ENCODE results near the gene PARS2. TPM values are rescaled to one million over a fixed set of nuclear protein-coding genes. Genes with fewer than 3 reads are reported as not detected.

The PARS2 gene
- total RNA-seq, 1 experiment from 2014 or later, result 9.6 TPM

- no peak for TF ChIP-seq ZBTB33 (IDR thresholded peaks at IDR 0.05; ENCODE audit: extremely low read depth, insufficient replicate concordance, low read length)
- TF ChIP-seq YY1 (IDR thresholded peaks at IDR 0.05; ENCODE audit: extremely low read depth, insufficient replicate concordance, low read depth, low read length), result no peak
- TF ChIP-seq EZH2phosphoT487 (IDR thresholded peaks at IDR 0.05; ENCODE audit: borderline replicate concordance), result no peak
- no peak for TF ChIP-seq POLR2AphosphoS5 (IDR thresholded peaks at IDR 0.05; ENCODE audit: low read depth, low read length)
Observed at GRCh38 chr1:54772951-54773350, 8.6 kb upstream of the PARS2 start (continued).

DNA sequence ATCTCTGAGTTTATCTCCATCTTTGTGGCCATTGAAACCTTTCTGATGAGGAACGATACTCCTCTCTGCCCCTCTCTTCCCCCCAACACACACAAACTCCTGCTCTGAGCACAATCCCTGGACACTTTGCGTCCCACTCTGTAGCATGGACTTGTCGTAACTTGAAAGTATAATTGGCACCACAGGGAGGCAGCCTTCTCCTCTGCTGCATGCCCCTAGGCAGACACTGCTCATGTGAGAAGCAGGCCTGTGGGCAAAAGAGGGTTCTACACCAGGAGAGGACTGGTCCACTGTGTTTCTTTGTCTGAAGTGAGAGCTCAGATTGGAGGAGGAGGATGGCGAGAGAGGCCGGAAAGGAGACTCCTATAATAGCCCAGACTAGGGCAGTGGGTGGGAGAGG, 3.8 kb upstream of the PARS2 start:
- Histone ChIP-seq H2AFZ (ENCODE audit: low read depth, low read length, poor library complexity, severe bottlenecking) (no peak overlapping the region), H3K9me2 (ENCODE audit: insufficient read depth) (no peaks in the 10 kb centered on the region), H3K27me3 (ENCODE audit: insufficient read depth, low read length) (no peaks in the 10 kb centered on the region), H3K79me2 (ENCODE audit: insufficient read depth, low read length) (peaks cover 10% of the 10 kb centered on the region), H3K9ac (ENCODE audit: low read length) (no peak overlapping the region), H3K4me3 (replicated peaks in 1 of 2; ENCODE audit: low read depth in 1 of 2, low read length in 2 of 2) (no peak overlapping the region), H3K27ac (ENCODE audit: low read depth, low read length) (no peak overlapping the region), H3K36me3 (ENCODE audit: control insufficient read depth in 1 of 2, insufficient read depth in 2 of 2, low read length in 2 of 2) (no peaks in the 10 kb centered on the region), H4K20me1 (ENCODE audit: insufficient read depth) (no peaks in the 10 kb centered on the region), H3K4me2 (ENCODE audit: low read length) (no peak overlapping the region), H3K4me1 (ENCODE audit: control insufficient read depth in 1 of 2, insufficient read depth in 2 of 2, low read length in 2 of 2) (peaks cover 5 to 17% of the 10 kb centered on the region in 2 experiments; a peak in 3 of 4 replicates), H3K9me3 (ENCODE audit: control insufficient read depth in 1 of 2, insufficient read depth in 1 of 2, low read depth in 1 of 2, low read length in 2 of 2) (no peaks in the 10 kb centered on the region)
- ChIA-PET POLR2A (no interaction called here), CTCF (interaction anchor here (0.7 kb wide), 1 partner anchor 254 kb away, joined by 3 read pairs; no protein-coding TSS in a partner anchor), RAD21 (ENCODE audit: low non-redundant PET in 1 of 2, low total read pairs in 2 of 2, uncharacterized antibody in 2 of 2, unreplicated experiment in 2 of 2) (no interaction called here)
- DNase-seq (ENCODE audit: low read depth, low spot score) (no peak), ATAC-seq (no peak)
- intact Hi-C loops (cut with micrococcal nuclease), result loop anchor here (5.0 kb wide), 1 partner anchor 39 kb away; a partner anchor contains a TSS
- TF ChIP-seq FOSL1 (IDR thresholded peaks at IDR 0.05; ENCODE audit: low read depth) (no peak), CTCF (IDR thresholded peaks at IDR 0.05 in 2 of 3, conservative IDR thresholded peaks at IDR 0.05 in 1 of 3; ENCODE audit: borderline replicate concordance in 1 of 3, insufficient read depth in 1 of 3, low read depth in 2 of 3, low read length in 2 of 3) (peak in 2 of 3 experiments; percentile 29 to 33; a peak in 4 of 6 replicates), SIN3A (IDR thresholded peaks at IDR 0.05; ENCODE audit: low read depth) (no peak), RAD21 (IDR thresholded peaks at IDR 0.05; ENCODE audit: low read depth) (peak; percentile 57), EZH2phosphoT487 (IDR thresholded peaks at IDR 0.05; ENCODE audit: borderline replicate concordance) (no peak)
- no TSS peak for BruUV-seq (replicated peaks)
